Measurements from ENCODE around the gene GRK1. TPM values are rescaled to one million over a fixed set of nuclear protein-coding genes. Genes with fewer than 3 reads are reported as not detected.
A peak's percentile ranks its signal among the peaks of the same experiment; 100 is the strongest.

The GRK1 gene
- total and polyA plus RNA-seq, 2 of the 8 experiments (the other 6 are each of a cell fraction or from before 2014, with no cell fraction given), result 0.12 TPM; not detected in 1

GRCh38 chr13:113722921-113723320 lies 55.9 kb downstream of the GRK1 start:
- WGBS, 2 experiments (ENCODE audit: extremely low coverage in 1 of 2, insufficient coverage in 1 of 2, insufficient read length in 1 of 2, insufficient replicate concordance in 2 of 2, low coverage in 1 of 2, low lambda C conversion rate in 2 of 2, missing lambda C conversion rate in 1 of 2), result 93% methylated on average over 9 of the region's 11 CpGs; no CpG with 5 or more reads in 1 of the 2 experiments
- Histone ChIP-seq H2BK5ac (ENCODE audit: low read depth, low read length) (no peak overlapping the region), H3K4me1 (replicated peaks in 1 of 4; ENCODE audit: control insufficient read depth in 3 of 4, insufficient read depth in 4 of 4, low read length in 3 of 4) (peaks cover 0 to 4% (median 3%) of the 10 kb centered on the region in 4 experiments; a peak in 2 of 7 replicates), H3K18ac (ENCODE audit: extremely low read depth, low read length) (no peak overlapping the region), H4K5ac (ENCODE audit: insufficient read length, low read depth, low read length) (no peak overlapping the region), H3K56ac (replicated peaks; ENCODE audit: insufficient read length, low read depth, low read length) (no peak overlapping the region), H2BK12ac (ENCODE audit: low read depth, low read length) (no peak overlapping the region), H3K36me3 (ENCODE audit: control insufficient read depth in 2 of 4, insufficient read depth in 4 of 4, low read length in 3 of 4) (no peaks in the 10 kb centered on the region), H2BK120ac (replicated peaks; ENCODE audit: low read depth, low read length) (no peak overlapping the region), H4K20me1 (replicated peaks in 1 of 2; ENCODE audit: control insufficient read depth in 1 of 2, insufficient read depth in 2 of 2, low read length in 2 of 2) (peaks cover 0 to 4% of the 10 kb centered on the region in 2 experiments), H3K79me2 (ENCODE audit: control insufficient read depth in 1 of 2, insufficient read depth in 2 of 2, low read length in 2 of 2) (no peaks in the 10 kb centered on the region), H3K9me3 (ENCODE audit: insufficient read depth in 2 of 2, low read depth in 1 of 2, low read length in 1 of 2) (peaks cover 0 to 12% of the 10 kb centered on the region in 2 experiments; a peak in 1 of 4 replicates), H4K8ac (ENCODE audit: extremely low read depth, insufficient read depth, low read length) (no peak overlapping the region), H3K14ac (ENCODE audit: insufficient read length) (no peak overlapping the region), H3K27me3 (replicated peaks in 1 of 4; ENCODE audit: control insufficient read depth in 3 of 4, extremely low read depth in 1 of 4, insufficient read depth in 3 of 4, low read length in 3 of 4) (no peaks in the 10 kb centered on the region), H4K91ac (replicated peaks; ENCODE audit: insufficient read length, low read length) (peak overlapping the region; percentile 27), H2AFZ (ENCODE audit: low read length) (no peak overlapping the region), H3K9ac (replicated peaks in 1 of 4; ENCODE audit: extremely low read depth in 1 of 4, low read depth in 3 of 4, low read length in 3 of 4) (no peak overlapping the region), H3K23ac (ENCODE audit: insufficient read length) (no peak overlapping the region), H3K4me3 (ENCODE audit: extremely low read depth in 1 of 4, insufficient read depth in 2 of 4, low read depth in 3 of 4, low read length in 4 of 4) (no peak overlapping the region), H2AK5ac (ENCODE audit: low read depth, low read length) (no peak overlapping the region), H2BK20ac (ENCODE audit: low read length) (no peak overlapping the region), H3K79me1 (ENCODE audit: low read depth, low read length) (no peaks in the 10 kb centered on the region), H2BK15ac (ENCODE audit: low read length) (no peak overlapping the region), H3K4me2 (ENCODE audit: insufficient read depth in 1 of 2, low read depth in 2 of 2, low read length in 2 of 2) (no peak overlapping the region), H3K23me2 (ENCODE audit: low read depth, low read length) (peaks cover 2% of the 10 kb centered on the region; the same call in 1 of the 2 replicates), H3K27ac (ENCODE audit: low read depth, low read length) (no peak overlapping the region), H3K4ac (replicated peaks; ENCODE audit: insufficient read length, low read depth, low read length) (no peak overlapping the region)
- CTCF ChIA-PET (ENCODE audit: partially characterized antibody), result interaction anchor here (2.2 kb wide), 1 partner anchor 56 kb away, joined by 19 read pairs; the partner anchor contains the start of gene GRK1
- DNase-seq (ENCODE audit: low read depth in 1 of 2, low spot score in 2 of 2), result no peak
- POLR2A ChIA-PET (ENCODE audit: partially characterized antibody), result no interaction called here
- TF ChIP-seq SIN3A (conservative IDR thresholded peaks at IDR 0.05 in 1 of 2, IDR thresholded peaks at IDR 0.05 in 1 of 2; ENCODE audit: low read depth in 1 of 2, low read length in 2 of 2) (no peak), EP300 (IDR thresholded peaks at IDR 0.05; ENCODE audit: borderline replicate concordance in 1 of 2, low read depth in 2 of 2, low read length in 2 of 2) (no peak), CEBPB (IDR thresholded peaks at IDR 0.05; ENCODE audit: low read depth, low read length) (no peak), TCF12 (IDR thresholded peaks at IDR 0.05; ENCODE audit: low read depth, low read length) (no peak), PHF8 (conservative IDR thresholded peaks at IDR 0.05; ENCODE audit: low read depth, low read length) (no peak), TBP (IDR thresholded peaks at IDR 0.05; ENCODE audit: low read depth, low read length) (no peak), ATF3 (IDR thresholded peaks at IDR 0.05; ENCODE audit: insufficient read depth, low read depth, low read length) (no peak), RBBP5 (IDR thresholded peaks at IDR 0.05; ENCODE audit: borderline replicate concordance, low read depth, low read length) (no peak)
- FAIRE-seq, result no peak
